Measurements from ENCODE around the gene LILRB5. TPM values are rescaled to one million over a fixed set of nuclear protein-coding genes. Genes with fewer than 3 reads are reported as not detected.
"Not testable (repeated sequence)": the region's sequence is repeated elsewhere in the genome, so short reads cannot be mapped to it uniquely, and the experiment has no call there.

LILRB5 gene
- total RNA-seq, 1 experiment from 2014 or later, result not detected

DNA sequence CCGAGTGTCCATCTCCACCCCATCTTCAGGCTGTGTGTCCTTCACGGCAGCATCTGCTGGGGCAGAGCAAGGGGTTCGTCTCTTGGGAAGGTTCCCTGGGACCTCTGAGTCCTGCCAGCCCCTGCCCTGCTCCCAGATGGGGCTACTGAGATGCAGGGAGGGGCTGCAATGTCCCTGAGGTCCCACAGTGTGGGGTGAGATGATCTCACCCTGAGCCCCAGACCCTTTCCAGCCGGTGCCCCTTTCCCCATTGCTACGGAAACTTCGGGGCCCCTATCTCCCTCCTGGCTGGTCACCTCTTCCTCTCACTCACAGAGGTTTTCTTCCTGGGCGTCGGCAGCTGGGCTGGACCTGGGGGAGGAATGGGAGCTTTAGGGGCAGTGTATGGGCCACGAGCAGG lies 18.9 kb upstream of the LILRB5 start:
- POLR2A ChIA-PET (ENCODE audit: unreplicated experiment), result no interaction called here
- BruUV-seq (replicated peaks), result no TSS peak
- CTCF ChIA-PET, result no interaction called here
- Histone ChIP-seq H3K27me3 (ENCODE audit: insufficient read depth, low read depth) (peaks cover 97% of the 10 kb centered on the region), H2AFZ (no peak overlapping the region), H3K9me2 (ENCODE audit: insufficient read depth) (no peaks in the 10 kb centered on the region), H3K4me2 (no peak overlapping the region), H3K4me3 (no peak overlapping the region), H3K4me1 (replicated peaks; ENCODE audit: insufficient read depth) (no peaks in the 10 kb centered on the region), H3K79me2 (ENCODE audit: low read depth) (no peaks in the 10 kb centered on the region), H3K9me3 (ENCODE audit: insufficient read depth, low read depth) (no peaks in the 10 kb centered on the region), H3K36me3 (ENCODE audit: low read depth) (no peaks in the 10 kb centered on the region), H4K20me1 (ENCODE audit: insufficient read depth) (no peaks in the 10 kb centered on the region), H3K27ac (no peak overlapping the region), H3F3A (ENCODE audit: insufficient read depth, low read depth) (no peaks in the 10 kb centered on the region)
- intact Hi-C loops (cut with micrococcal nuclease; ENCODE audit: unreplicated experiment), result no loop called here
- DNase-seq, result no peak
- TF ChIP-seq, protein P1, sequence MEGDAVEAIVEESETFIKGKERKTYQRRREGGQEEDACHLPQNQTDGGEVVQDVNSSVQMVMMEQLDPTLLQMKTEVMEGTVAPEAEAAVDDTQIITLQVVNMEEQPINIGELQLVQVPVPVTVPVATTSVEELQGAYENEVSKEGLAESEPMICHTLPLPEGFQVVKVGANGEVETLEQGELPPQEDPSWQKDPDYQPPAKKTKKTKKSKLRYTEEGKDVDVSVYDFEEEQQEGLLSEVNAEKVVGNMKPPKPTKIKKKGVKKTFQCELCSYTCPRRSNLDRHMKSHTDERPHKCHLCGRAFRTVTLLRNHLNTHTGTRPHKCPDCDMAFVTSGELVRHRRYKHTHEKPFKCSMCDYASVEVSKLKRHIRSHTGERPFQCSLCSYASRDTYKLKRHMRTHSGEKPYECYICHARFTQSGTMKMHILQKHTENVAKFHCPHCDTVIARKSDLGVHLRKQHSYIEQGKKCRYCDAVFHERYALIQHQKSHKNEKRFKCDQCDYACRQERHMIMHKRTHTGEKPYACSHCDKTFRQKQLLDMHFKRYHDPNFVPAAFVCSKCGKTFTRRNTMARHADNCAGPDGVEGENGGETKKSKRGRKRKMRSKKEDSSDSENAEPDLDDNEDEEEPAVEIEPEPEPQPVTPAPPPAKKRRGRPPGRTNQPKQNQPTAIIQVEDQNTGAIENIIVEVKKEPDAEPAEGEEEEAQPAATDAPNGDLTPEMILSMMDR (conservative IDR thresholded peaks at IDR 0.05), result no peak
- no peak for TF ChIP-seq EZH2 (IDR thresholded peaks at IDR 0.05; ENCODE audit: low read depth)

DNA sequence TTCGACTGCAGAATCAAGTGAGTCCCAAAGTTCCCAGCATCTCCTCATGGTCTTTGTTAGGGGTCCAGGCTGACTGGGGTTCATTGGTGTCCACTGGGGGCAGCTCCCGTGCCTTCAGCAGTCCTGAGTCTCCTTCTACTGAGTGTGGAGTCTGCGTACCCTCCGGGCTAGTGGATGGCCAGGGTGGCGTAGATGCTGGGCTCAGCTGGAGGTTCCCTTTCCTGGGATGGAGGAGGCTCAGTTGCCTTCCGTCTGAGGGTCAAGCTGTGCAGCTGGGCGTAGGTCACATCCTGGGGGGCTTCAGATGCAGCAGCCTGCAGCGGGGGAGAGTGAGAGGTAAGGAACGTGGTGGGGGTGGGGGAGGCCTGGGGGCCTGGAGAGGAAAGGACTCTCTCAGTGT lies 17.4 kb upstream of the LILRB5 start:
- H4K20me1 ChIP-seq (ENCODE audit: insufficient read depth); H3K4me2 ChIP-seq; BruUV-seq (replicated peaks); H3K4me3 ChIP-seq; intact Hi-C loops (cut with micrococcal nuclease; ENCODE audit: unreplicated experiment); CTCF ChIA-PET; H3K9me2 ChIP-seq (ENCODE audit: insufficient read depth); H3K79me2 ChIP-seq (ENCODE audit: low read depth); H2AFZ ChIP-seq; H3K9me3 ChIP-seq (ENCODE audit: insufficient read depth, low read depth); H3K36me3 ChIP-seq (ENCODE audit: low read depth); H3K4me1 ChIP-seq (replicated peaks; ENCODE audit: insufficient read depth); H3F3A ChIP-seq (ENCODE audit: insufficient read depth, low read depth); H3K27ac ChIP-seq; POLR2A ChIA-PET (ENCODE audit: unreplicated experiment); DNase-seq: not testable (repeated sequence)
- peaks cover 96% of the 10 kb centered on the region for H3K27me3 ChIP-seq (ENCODE audit: insufficient read depth, low read depth)

DNA sequence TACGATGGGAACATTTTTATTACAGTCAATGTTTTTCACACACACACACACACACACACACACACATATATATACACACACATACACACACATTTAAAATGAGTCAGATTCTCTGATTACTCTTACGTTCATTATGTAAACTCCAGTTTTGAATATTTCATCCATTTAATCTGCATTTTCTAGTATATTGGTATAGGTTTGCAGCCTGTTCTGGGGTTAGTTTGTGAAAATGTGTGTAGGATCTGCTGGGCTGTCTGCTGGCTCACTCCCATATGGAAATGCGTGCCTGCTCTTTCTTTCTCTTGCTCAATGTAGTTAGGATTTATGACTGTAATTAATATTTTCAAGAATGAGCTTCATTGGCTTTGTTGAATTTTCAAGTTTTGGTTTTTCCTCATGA lies 16.7 kb upstream of the LILRB5 start:
- Histone ChIP-seq H3K27ac (no peak overlapping the region), H3K36me3 (ENCODE audit: low read depth) (no peaks in the 10 kb centered on the region), H4K20me1 (ENCODE audit: insufficient read depth) (no peaks in the 10 kb centered on the region), H3K79me2 (ENCODE audit: low read depth) (no peaks in the 10 kb centered on the region), H3F3A (ENCODE audit: insufficient read depth, low read depth) (no peaks in the 10 kb centered on the region), H3K4me2 (no peak overlapping the region), H3K27me3 (ENCODE audit: insufficient read depth, low read depth) (peaks cover 96% of the 10 kb centered on the region), H2AFZ (no peak overlapping the region), H3K9me2 (ENCODE audit: insufficient read depth) (no peaks in the 10 kb centered on the region), H3K4me3 (no peak overlapping the region), H3K4me1 (replicated peaks; ENCODE audit: insufficient read depth) (no peaks in the 10 kb centered on the region), H3K9me3 (ENCODE audit: insufficient read depth, low read depth) (no peaks in the 10 kb centered on the region)
- no peak for DNase-seq
- no TSS peak for BruUV-seq (replicated peaks)
- ChIA-PET CTCF (no interaction called here), POLR2A (ENCODE audit: unreplicated experiment) (no interaction called here)
- intact Hi-C loops (cut with micrococcal nuclease; ENCODE audit: unreplicated experiment), result no loop called here
- TF ChIP-seq, protein P1 (conservative IDR thresholded peaks at IDR 0.05), result no peak
- no peak for TF ChIP-seq EZH2 (IDR thresholded peaks at IDR 0.05; ENCODE audit: low read depth)

DNA sequence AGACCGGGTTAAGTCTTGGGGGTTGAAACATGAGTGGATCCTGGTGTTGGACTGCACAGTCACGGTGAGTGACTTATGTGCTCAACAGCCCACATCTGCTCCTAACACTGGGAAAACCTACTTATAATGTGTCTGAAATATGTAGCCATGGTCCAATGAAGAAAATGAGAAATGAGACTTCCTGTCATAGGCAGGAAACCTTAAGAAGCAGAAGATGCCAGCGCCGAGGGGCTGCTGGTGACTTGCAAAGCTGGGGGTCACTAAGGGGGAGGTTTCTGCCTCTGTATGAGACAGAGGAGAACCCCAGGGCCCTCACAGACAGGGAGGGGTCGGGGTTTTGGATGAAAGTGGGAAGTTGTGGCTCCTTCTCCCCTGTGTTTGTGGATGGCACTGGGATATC lies 15.1 kb upstream of the LILRB5 start:
- BruUV-seq (replicated peaks); CTCF ChIA-PET: not testable (repeated sequence)

DNA sequence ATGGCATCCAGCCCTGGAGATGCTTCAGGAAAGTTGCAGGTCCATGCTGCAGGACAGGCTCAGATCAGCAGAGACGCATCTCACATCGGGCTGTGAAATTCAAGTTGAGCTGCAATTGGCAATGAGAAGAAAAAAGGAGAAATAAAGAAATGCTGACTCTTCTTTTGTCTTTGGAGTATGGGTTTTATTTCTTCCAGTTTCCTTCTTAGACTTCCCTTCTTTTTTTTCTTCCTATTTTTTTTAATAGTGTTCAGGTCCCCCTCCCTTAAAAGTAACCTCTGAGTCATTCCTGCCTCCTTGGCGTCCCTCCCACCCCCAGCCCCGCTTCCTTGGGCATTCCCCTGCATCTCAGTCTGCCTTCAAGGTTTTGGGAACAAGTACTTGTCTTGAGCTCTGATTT lies 14.5 kb upstream of the LILRB5 start:
- peaks cover 93% of the 10 kb centered on the region for H3K27me3 ChIP-seq (ENCODE audit: insufficient read depth, low read depth)
- H3K4me2 ChIP-seq; H3K4me3 ChIP-seq; H3F3A ChIP-seq (ENCODE audit: insufficient read depth, low read depth); POLR2A ChIA-PET (ENCODE audit: unreplicated experiment); H2AFZ ChIP-seq; H3K9me2 ChIP-seq (ENCODE audit: insufficient read depth); H3K27ac ChIP-seq; CTCF ChIA-PET; DNase-seq; H3K4me1 ChIP-seq (replicated peaks; ENCODE audit: insufficient read depth); H4K20me1 ChIP-seq (ENCODE audit: insufficient read depth); H3K79me2 ChIP-seq (ENCODE audit: low read depth); BruUV-seq (replicated peaks); H3K9me3 ChIP-seq (ENCODE audit: insufficient read depth, low read depth); intact Hi-C loops (cut with micrococcal nuclease; ENCODE audit: unreplicated experiment); H3K36me3 ChIP-seq (ENCODE audit: low read depth): not testable (repeated sequence)

More for the DNA sequence above, 15.1 kb upstream of the LILRB5 start:
- H3K4me2 ChIP-seq; DNase-seq; H3K4me1 ChIP-seq (replicated peaks; ENCODE audit: insufficient read depth); H3K9me2 ChIP-seq (ENCODE audit: insufficient read depth); H3K27ac ChIP-seq; H3K36me3 ChIP-seq (ENCODE audit: low read depth); H3K4me3 ChIP-seq; intact Hi-C loops (cut with micrococcal nuclease; ENCODE audit: unreplicated experiment); H3F3A ChIP-seq (ENCODE audit: insufficient read depth, low read depth); H2AFZ ChIP-seq; H3K9me3 ChIP-seq (ENCODE audit: insufficient read depth, low read depth); POLR2A ChIA-PET (ENCODE audit: unreplicated experiment); H3K79me2 ChIP-seq (ENCODE audit: low read depth); H4K20me1 ChIP-seq (ENCODE audit: insufficient read depth): not testable (repeated sequence)
- H3K27me3 ChIP-seq (ENCODE audit: insufficient read depth, low read depth), result peaks cover 95% of the 10 kb centered on the region

All from PC-9 (cell line).